BE2C (cell line): ENCODE data around the gene ECHS1.

Experiments
- DNase-seq: peaks from one replicate; pipeline ENCODE4 v3.0.0-alpha.2; 2020
- H3K27me3 ChIP-seq: fragments of 250-450 bp; sonication (Bioruptor Pico); 2 replicates; pipeline ENCODE4 v1.5.1; 2020; ENCODE audit warnings: mild to moderate bottlenecking
- H3K36me3 ChIP-seq: fragments of 250-450 bp; sonication (Bioruptor Pico); 2 replicates; pipeline ENCODE4 v1.5.1; 2020; ENCODE audit warnings: mild to moderate bottlenecking
- H3K4me1 ChIP-seq: fragments of 250-450 bp; sonication (Bioruptor Pico); 2 replicates; pipeline ENCODE4 v1.5.1; 2020
- H3K4me3 ChIP-seq: 2 replicates; pipeline ENCODE4 v1.5.1; 2011; ENCODE audit warnings: low read depth, low read length
- H3K9me3 ChIP-seq: fragments of 250-450 bp; sonication (Bioruptor Pico); 2 replicates; pipeline ENCODE4 v1.5.1; 2020
- TF ChIP-seq, protein P1 (sequence below): IDR thresholded peaks from 2 replicates; pipeline ENCODE4 v1.5.1; 2012; ENCODE audit warnings: mild to moderate bottlenecking, low read depth, low read length

The ECHS1 gene

DNA sequence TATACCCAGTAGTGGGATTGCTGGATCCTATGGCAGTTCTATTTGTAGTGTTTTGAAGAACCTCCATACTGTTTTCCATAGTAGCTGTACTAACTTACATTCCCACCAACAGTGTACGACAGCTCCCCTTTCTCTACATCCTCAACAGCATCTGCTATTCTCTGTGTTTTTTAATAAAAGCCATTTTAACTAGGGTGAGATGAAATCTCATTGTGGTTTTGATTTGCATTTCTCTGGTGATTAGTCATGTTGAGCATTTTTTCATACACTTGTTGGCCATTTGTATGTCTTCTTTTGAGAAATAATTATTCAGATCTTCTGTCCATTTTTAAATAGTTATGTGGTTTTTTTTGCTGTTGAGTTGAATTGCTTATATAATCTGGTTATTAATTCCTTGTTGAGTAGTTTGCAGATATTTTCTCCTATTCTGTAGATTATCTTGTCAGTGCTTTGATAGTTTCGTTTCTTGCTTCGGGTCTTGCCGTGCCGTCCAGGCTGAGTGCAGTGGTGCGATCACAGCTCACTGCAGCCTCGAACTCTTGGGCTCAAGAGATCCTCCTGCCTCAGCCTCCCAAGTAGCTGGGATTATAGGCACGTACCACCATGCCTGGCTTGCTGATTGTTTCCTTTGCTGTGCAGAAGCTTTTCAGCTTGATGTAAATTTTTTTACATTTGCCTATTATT is 32.8 kb upstream of the ECHS1 start:
- Histone ChIP-seq H3K27me3 (no peaks in the 10 kb centered on the region), H3K4me1 (no peaks in the 10 kb centered on the region), H3K4me3 (no peak overlapping the region), H3K36me3 (peaks cover 27% of the 10 kb centered on the region), H3K9me3 (no peaks in the 10 kb centered on the region)
- no peak for DNase-seq
- TF ChIP-seq, protein P1, sequence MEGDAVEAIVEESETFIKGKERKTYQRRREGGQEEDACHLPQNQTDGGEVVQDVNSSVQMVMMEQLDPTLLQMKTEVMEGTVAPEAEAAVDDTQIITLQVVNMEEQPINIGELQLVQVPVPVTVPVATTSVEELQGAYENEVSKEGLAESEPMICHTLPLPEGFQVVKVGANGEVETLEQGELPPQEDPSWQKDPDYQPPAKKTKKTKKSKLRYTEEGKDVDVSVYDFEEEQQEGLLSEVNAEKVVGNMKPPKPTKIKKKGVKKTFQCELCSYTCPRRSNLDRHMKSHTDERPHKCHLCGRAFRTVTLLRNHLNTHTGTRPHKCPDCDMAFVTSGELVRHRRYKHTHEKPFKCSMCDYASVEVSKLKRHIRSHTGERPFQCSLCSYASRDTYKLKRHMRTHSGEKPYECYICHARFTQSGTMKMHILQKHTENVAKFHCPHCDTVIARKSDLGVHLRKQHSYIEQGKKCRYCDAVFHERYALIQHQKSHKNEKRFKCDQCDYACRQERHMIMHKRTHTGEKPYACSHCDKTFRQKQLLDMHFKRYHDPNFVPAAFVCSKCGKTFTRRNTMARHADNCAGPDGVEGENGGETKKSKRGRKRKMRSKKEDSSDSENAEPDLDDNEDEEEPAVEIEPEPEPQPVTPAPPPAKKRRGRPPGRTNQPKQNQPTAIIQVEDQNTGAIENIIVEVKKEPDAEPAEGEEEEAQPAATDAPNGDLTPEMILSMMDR, result no peak

DNA sequence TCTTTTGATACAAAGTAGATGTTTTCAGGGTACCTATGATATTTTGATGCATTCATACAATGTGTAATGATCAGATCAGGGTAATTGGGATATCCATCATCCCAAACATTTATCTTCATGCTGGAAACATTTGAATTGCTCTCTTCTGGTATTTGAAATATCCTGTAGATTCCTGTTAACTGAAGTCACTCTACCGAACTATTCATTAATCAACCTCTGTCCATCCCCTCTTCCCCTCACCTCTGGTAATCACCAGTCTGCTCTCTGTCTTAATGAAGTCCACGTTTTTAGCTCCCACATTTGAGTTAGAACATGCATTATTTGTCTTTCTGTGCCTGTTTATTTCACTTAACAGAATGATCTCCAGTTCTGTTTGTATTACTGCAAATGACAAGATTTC is 32.1 kb upstream of the ECHS1 start:
- no peaks in the 10 kb centered on the region for H3K9me3 ChIP-seq
- DNase-seq, result no peak
- H3K27me3 ChIP-seq, result no peaks in the 10 kb centered on the region
- peaks cover 25% of the 10 kb centered on the region for H3K36me3 ChIP-seq
- TF ChIP-seq, protein P1, result no peak
- no peak overlapping the region for H3K4me3 ChIP-seq
- no peaks in the 10 kb centered on the region for H3K4me1 ChIP-seq

DNA sequence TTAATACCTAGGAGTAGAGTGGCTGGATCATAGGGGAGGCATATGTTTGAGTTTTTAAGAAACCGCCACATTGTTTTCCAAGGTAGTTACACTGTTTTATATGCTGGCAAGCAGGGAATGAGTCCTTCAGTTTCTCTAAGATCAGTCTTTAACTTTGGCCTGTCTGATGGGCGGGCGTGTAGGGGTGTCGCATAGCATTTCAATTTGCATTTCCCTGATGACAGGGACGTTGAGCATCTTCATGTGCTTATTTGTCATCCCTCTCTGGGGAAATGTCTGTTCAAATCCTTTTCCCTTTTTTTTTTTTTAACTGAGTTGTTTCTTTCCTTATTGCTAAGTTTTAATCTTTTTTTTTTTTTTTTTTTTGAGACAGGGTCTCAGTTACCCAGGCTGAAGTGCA is 30.6 kb upstream of the ECHS1 start:
- Histone ChIP-seq H3K36me3 (peaks cover 22% of the 10 kb centered on the region), H3K4me3 (no peak overlapping the region), H3K4me1 (no peaks in the 10 kb centered on the region), H3K9me3 (no peaks in the 10 kb centered on the region), H3K27me3 (no peaks in the 10 kb centered on the region)
- TF ChIP-seq, protein P1, result no peak
- no peak for DNase-seq

DNA sequence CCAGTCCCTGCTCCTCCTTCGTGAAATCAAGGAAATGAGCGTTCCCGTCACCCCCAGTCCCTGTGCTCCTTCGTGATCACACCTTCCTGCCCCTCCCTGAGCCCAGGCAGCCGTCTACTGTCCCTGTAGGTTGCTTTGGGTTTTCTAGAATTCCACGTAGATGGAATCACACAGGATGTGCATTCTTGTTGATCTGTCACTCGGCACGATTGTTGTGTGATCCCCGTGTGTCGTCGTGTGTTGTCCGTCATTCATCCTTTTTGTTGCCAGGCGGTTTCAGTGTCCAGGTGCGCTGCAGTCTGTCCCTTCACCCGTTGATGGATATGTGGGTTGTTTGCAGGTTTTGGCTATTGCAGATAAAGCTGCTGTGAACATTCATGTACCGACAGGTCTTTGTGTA is 30.2 kb upstream of the ECHS1 start:
- H3K9me3 ChIP-seq, result no peaks in the 10 kb centered on the region

DNA sequence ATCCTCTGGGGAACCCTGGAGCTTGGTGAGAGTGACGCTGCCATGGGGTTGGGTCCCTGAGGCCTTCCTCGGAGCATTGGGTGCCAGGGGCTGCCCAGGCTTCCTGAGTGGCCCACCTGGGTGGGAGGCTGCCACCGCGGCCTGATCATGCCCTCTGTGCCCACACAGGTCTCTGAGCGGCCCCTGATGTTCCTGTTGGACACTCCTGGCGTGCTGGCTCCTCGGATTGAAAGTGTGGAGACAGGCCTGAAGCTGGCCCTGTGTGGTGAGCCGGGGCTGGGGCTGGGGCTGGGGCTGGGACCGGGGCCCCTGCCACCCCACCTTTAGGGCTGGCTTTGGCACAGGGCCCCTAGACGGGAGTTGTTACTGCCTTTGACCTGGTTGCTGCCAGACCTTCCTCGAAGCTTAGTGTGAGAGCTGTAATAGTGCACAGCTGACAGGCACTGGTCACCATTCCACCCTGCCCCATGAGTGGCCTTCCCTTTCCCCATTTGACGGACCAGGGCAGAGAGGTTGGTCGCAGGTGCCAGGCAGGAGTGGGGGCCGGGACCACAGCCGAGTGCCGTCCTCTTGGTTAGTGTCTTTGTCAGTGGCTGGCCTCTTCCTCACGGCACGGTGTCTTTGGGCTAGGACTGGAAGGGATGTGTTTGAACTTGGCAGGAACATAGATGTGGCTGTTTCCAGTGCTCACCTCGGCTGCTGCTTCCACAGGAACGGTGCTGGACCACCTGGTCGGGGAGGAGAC is 29.0 kb upstream of the ECHS1 start:
- peaks cover 18% of the 10 kb centered on the region for H3K36me3 ChIP-seq
- no peak for DNase-seq
- no peaks in the 10 kb centered on the region for H3K4me1 ChIP-seq
- no peaks in the 10 kb centered on the region for H3K9me3 ChIP-seq
- TF ChIP-seq, protein P1, result no peak
- no peak overlapping the region for H3K4me3 ChIP-seq
- H3K27me3 ChIP-seq, result no peaks in the 10 kb centered on the region

More for the DNA sequence above, 30.2 kb upstream of the ECHS1 start:
- TF ChIP-seq, protein P1, result no peak
- Histone ChIP-seq H3K4me1 (no peaks in the 10 kb centered on the region), H3K27me3 (no peaks in the 10 kb centered on the region), H3K4me3 (no peak overlapping the region), H3K36me3 (peaks cover 24% of the 10 kb centered on the region)
- no peak for DNase-seq

DNA sequence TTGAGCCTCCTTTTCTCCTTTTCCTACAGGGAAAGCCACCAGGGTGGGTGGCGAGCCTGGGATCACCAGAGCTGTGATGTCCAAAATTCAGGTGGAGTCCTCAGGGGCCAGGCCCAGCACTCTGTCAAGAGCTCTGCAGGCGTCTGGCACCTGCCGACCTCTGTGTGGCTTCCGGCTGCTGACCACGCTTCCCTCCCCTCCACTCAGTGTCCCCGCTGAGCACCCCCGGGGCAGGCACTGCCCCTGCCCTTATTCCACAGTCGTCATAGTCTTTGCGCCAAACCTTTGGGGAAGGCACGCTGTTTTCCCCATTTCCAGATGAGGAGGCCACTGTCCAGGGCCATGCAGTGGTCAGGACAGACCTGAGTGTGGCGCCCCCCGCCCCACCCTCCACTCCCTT is 28.3 kb upstream of the ECHS1 start:
- TF ChIP-seq, protein P1, result no peak
- no peak for DNase-seq
- Histone ChIP-seq H3K4me3 (no peak overlapping the region), H3K36me3 (peaks cover 18% of the 10 kb centered on the region), H3K27me3 (no peaks in the 10 kb centered on the region), H3K9me3 (no peaks in the 10 kb centered on the region), H3K4me1 (no peaks in the 10 kb centered on the region)
